CD4-positive, CD25-positive, alpha-beta regulatory T cell (primary cell): ENCODE measurements around the gene PKD2. TPM values are rescaled to one million over a fixed set of nuclear protein-coding genes. Genes with fewer than 3 reads are reported as not detected.

Source experiments
- ATAC-seq, 2 donors: fragments of 150-1000 bp; cut with Tn5 transposase; one replicate each; pipeline ENCODE4 v1.10.0; 2021; ENCODE audit warnings: low read depth in 2 of 2, moderate number of reproducible peaks in 2 of 2, moderate library complexity in 1 of 2
- DNase-seq, 3 donors: peaks; one replicate each; pipeline versions ENCODE4 v3.0.0 to v3.0.0-alpha.2; 2012 to 2022; ENCODE audit warnings: mixed read lengths in 1 of 3
- H3K27ac ChIP-seq: one replicate; pipeline ENCODE4 v1.7.0; 2013; ENCODE audit warnings: mild to moderate bottlenecking, low read length; ENCODE audit not compliant: insufficient read depth, poor library complexity, severe bottlenecking
- H3K27me3 ChIP-seq: one replicate; pipeline ENCODE4 v1.7.0; 2013; ENCODE audit warnings: low read length; ENCODE audit not compliant: control insufficient read depth, insufficient read depth
- H3K36me3 ChIP-seq: one replicate; pipeline ENCODE4 v1.7.0; 2013; ENCODE audit warnings: mild to moderate bottlenecking, low read length, moderate library complexity; ENCODE audit not compliant: control insufficient read depth, insufficient read depth
- H3K4me1 ChIP-seq: 2 replicates; pipeline ENCODE4 v1.7.0; 2013; ENCODE audit warnings: mild to moderate bottlenecking, low read length; ENCODE audit not compliant: insufficient read depth, control insufficient read depth, poor library complexity, severe bottlenecking
- H3K4me3 ChIP-seq: one replicate; pipeline ENCODE4 v1.7.0; 2013; ENCODE audit warnings: low read depth, mild to moderate bottlenecking, low read length, moderate library complexity
- H3K9me3 ChIP-seq, 2 experiments: 1 replicate in 1 of 2; 2 replicates in 1 of 2; pipeline ENCODE4 v1.7.0; 2013; ENCODE audit warnings: low read length in 2 of 2, mild to moderate bottlenecking in 1 of 2, moderate library complexity in 1 of 2; ENCODE audit not compliant: control insufficient read depth in 2 of 2
- H3K27ac Mint-ChIP-seq, 3 donors: one replicate each; pipeline ENCODE4 v1.8.0; 2020 to 2022; ENCODE audit warnings: mild to moderate bottlenecking in 3 of 3, mixed read lengths in 3 of 3, moderate library complexity in 2 of 3
- H3K27me3 Mint-ChIP-seq: one replicate; pipeline ENCODE4 v1.8.0; 2022; ENCODE audit warnings: mild to moderate bottlenecking, mixed read lengths
- H3K36me3 Mint-ChIP-seq: one replicate; pipeline ENCODE4 v1.8.0; 2020; ENCODE audit warnings: mixed read lengths
- H3K4me1 Mint-ChIP-seq, 4 donors: one replicate each; pipeline ENCODE4 v1.8.0; 2020 to 2022; ENCODE audit warnings: mixed read lengths in 4 of 4, mild to moderate bottlenecking in 1 of 4
- H3K4me3 Mint-ChIP-seq, 4 donors: one replicate each; pipeline ENCODE4 v1.8.0; 2020 to 2022; ENCODE audit warnings: mild to moderate bottlenecking in 4 of 4, mixed read lengths in 4 of 4, moderate library complexity in 3 of 4
- H3K9me3 Mint-ChIP-seq, 7 donors: one replicate each; pipeline ENCODE4 v1.8.0; 2020 to 2022; ENCODE audit warnings: mixed read lengths in 7 of 7, mild to moderate bottlenecking in 3 of 7, moderate library complexity in 2 of 7
- polyA plus RNA-seq, 4 donors: library from polyadenylated mRNA; unstranded; fragments of 300-500 nt; fragmentation: Illumina TruSeq; gene quantifications; one replicate each; pipeline ENCODE4 v1.2.3, GENCODE V29; 2021
- total RNA-seq: library from RNA; stranded (reverse); gene quantifications from one replicate; pipeline ENCODE4 v1.2.3, GENCODE V29; 2022

PKD2 gene
- total and polyA plus RNA-seq, 5 donors from 2014 or later = 2.0 to 17.3 (median 5.4) TPM

GRCh38 chr4:88043001-88043400, 35.6 kb downstream of the PKD2 start:
- H3K9me3 Mint-ChIP-seq = no peaks in the 10 kb centered on the region

DNA sequence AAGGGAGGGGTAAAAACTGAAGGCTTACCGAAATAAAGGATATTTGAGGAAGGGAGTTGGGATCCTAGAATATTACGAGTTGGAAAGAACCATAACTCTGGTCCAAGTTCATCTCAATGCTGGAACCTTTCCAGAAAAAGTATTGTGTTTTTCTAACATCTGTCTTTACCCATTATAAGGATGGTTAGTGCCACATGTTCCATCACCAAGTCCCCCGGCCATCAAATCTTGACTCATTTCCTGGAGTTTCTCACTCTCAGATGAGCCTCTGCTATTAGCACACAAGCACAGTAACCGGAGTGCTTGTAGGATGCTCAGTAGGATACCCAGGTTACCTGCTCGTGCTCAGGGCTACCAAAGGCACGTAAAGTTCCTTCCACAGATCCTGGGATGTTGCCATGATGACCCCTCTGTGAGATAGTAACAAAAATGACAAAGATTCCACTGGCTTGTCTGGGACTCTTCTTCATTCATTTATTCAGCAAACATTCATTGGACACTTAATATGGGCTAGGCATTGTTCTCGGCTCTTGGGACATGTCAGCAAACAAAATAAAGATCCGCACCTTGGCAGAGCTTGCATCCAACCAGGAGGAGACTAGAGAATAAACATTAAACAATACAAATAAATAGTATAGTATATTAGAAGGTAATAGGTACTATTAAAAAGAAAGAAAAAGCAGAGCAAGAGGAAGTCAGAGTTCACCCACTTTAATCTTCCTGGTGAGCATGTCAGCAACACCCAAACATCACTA, 36.3 kb downstream of the PKD2 start:
- no peak overlapping the region for H3K27ac ChIP-seq
- no peaks in the 10 kb centered on the region for H3K9me3 ChIP-seq
- H3K27me3 Mint-ChIP-seq = no peaks in the 10 kb centered on the region
- H3K9me3 Mint-ChIP-seq = no peaks in the 10 kb centered on the region
- peaks cover 2 to 13% (median 8%) of the 10 kb centered on the region in 4 donors for H3K4me1 Mint-ChIP-seq
- no peak overlapping the region for H3K4me3 Mint-ChIP-seq
- DNase-seq (no peak), ATAC-seq (no peak)
- peaks cover 40% of the 10 kb centered on the region for H3K36me3 ChIP-seq
- H3K4me1 ChIP-seq = no peaks in the 10 kb centered on the region
- no peaks in the 10 kb centered on the region for H3K27me3 ChIP-seq
- H3K36me3 Mint-ChIP-seq = peaks cover 37% of the 10 kb centered on the region
- H3K27ac Mint-ChIP-seq = no peak overlapping the region
- H3K4me3 ChIP-seq = no peak overlapping the region

More at GRCh38 chr4:88043001-88043400, 35.6 kb downstream of the PKD2 start:
- Histone ChIP-seq H3K4me3 (no peak overlapping the region), H3K4me1 (no peaks in the 10 kb centered on the region), H3K9me3 (no peaks in the 10 kb centered on the region), H3K27me3 (no peaks in the 10 kb centered on the region), H3K27ac (no peak overlapping the region), H3K36me3 (peaks cover 48% of the 10 kb centered on the region)
- Mint-ChIP-seq H3K36me3 (peaks cover 41% of the 10 kb centered on the region), H3K4me1 (peaks cover 2 to 12% (median 5%) of the 10 kb centered on the region in 4 donors), H3K4me3 (no peak overlapping the region), H3K27me3 (no peaks in the 10 kb centered on the region), H3K27ac (no peak overlapping the region)
- ATAC-seq = no peak
- no peak for DNase-seq

DNA sequence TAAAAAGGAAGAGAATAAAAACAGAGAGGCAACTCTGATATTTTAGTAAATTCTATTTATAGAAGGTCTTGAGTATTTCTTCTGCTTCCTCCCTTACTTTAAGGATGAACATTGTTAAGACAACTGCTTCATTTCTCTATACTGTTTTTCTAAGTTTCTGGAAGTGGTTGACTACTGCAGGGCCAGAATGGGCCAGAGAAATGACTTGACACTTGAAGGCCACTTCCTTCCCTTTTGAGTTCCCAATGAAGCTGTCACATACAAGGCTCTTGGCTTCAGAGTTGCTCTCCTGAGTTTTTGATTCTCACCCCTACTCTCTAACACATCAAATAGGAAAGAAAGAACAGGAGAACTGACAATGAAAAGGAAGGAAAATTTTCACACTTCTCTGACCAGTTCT, 37.6 kb downstream of the PKD2 start:
- H3K4me1 ChIP-seq = no peaks in the 10 kb centered on the region
- Mint-ChIP-seq H3K36me3 (peaks cover 32% of the 10 kb centered on the region), H3K27me3 (no peaks in the 10 kb centered on the region), H3K9me3 (no peaks in the 10 kb centered on the region), H3K27ac (no peak overlapping the region), H3K4me1 (peaks cover 2 to 13% (median 8%) of the 10 kb centered on the region in 4 donors), H3K4me3 (no peak overlapping the region)
- H3K9me3 ChIP-seq = no peaks in the 10 kb centered on the region
- ATAC-seq = no peak
- no peak overlapping the region for H3K4me3 ChIP-seq
- peaks cover 30% of the 10 kb centered on the region for H3K36me3 ChIP-seq
- H3K27me3 ChIP-seq = no peaks in the 10 kb centered on the region
- H3K27ac ChIP-seq = no peak overlapping the region
- no peak for DNase-seq

DNA sequence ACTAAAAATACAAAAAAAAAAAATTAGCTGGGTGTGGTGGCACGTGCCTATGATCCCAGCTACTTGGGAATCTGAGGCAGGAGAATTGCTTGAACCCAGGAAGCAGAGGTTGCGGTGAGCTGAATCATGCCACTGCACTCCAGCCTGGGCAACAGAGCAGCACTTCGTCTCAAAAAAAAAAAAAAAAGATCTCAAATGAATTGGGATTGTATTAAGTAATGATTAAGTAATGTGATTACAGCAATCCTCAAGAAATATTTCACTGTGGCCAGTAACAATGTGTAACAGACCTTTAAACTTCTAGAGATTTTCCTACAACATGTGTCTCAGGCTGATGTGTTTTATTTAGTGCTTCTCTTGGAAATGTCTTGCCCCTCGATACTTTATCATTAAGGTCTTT, 46.8 kb downstream of the PKD2 start:
- no peaks in the 10 kb centered on the region for H3K27me3 ChIP-seq
- Mint-ChIP-seq H3K9me3 (no peaks in the 10 kb centered on the region), H3K36me3 (peaks cover 23% of the 10 kb centered on the region), H3K4me1 (peaks cover 0 to 2% (median under 1%) of the 10 kb centered on the region in 4 donors), H3K27ac (no peak overlapping the region), H3K27me3 (no peaks in the 10 kb centered on the region), H3K4me3 (no peak overlapping the region)
- no peaks in the 10 kb centered on the region for H3K4me1 ChIP-seq
- H3K36me3 ChIP-seq = peaks cover 17% of the 10 kb centered on the region
- H3K27ac ChIP-seq = no peak overlapping the region
- no peak overlapping the region for H3K4me3 ChIP-seq
- no peaks in the 10 kb centered on the region for H3K9me3 ChIP-seq
- DNase-seq (no peak), ATAC-seq (no peak)

DNA sequence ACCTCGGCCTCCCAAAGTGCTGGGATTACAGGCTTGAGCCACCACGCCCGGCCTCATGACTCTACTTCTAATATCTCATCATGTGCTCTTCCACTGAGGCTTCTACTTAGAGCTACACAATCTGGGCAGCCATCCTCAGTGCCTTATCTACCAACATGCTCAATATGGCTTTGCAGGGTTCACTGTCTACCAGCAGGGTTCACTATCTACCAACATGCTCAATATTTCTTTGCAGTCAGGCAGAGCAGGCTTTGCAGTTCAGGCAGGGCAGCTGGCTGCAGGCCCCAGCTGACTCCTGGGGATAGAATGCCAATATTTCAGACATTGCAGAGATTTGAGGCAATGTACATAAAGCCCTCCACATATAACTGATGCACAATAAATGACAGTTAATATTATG, 47.5 kb downstream of the PKD2 start:
- Mint-ChIP-seq H3K9me3 (no peaks in the 10 kb centered on the region), H3K36me3 (peaks cover 23% of the 10 kb centered on the region), H3K27ac (no peak overlapping the region), H3K4me3 (no peak overlapping the region), H3K27me3 (no peaks in the 10 kb centered on the region), H3K4me1 (peaks cover 0 to 2% (median under 1%) of the 10 kb centered on the region in 4 donors)
- ATAC-seq = no peak
- Histone ChIP-seq H3K27ac (no peak overlapping the region), H3K4me1 (no peaks in the 10 kb centered on the region), H3K27me3 (no peaks in the 10 kb centered on the region), H3K36me3 (peaks cover 20% of the 10 kb centered on the region), H3K4me3 (no peak overlapping the region), H3K9me3 (no peaks in the 10 kb centered on the region)
- DNase-seq = peak in 1 of 3 donors; percentile 26

DNA sequence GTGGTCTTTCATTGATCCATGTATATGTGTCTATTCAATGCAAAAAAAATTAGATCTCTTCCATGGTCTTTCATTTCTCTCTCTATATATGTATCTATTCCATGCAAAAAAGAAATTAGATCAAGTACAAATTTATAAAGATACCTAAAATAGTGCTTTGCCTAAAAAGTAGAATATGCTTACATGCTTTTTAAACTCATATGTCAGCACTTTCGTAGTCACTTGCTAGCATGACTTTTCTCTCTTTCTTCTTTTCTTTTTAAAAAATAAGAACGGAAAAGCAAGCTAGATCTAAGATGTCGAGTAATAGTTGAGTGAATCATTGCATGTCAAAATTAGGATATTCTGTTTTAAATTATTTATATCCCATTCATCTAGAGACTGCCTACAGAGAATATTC, 50.9 kb downstream of the PKD2 start:
- DNase-seq (no peak), ATAC-seq (no peak)
- no peak overlapping the region for H3K4me3 ChIP-seq
- no peaks in the 10 kb centered on the region for H3K4me1 ChIP-seq
- Mint-ChIP-seq H3K27ac (no peak overlapping the region), H3K27me3 (no peaks in the 10 kb centered on the region), H3K4me1 (peaks cover 0 to 1% (median 0%) of the 10 kb centered on the region in 4 donors), H3K4me3 (no peak overlapping the region), H3K9me3 (no peaks in the 10 kb centered on the region), H3K36me3 (peaks cover 20% of the 10 kb centered on the region)
- H3K9me3 ChIP-seq = no peaks in the 10 kb centered on the region
- H3K36me3 ChIP-seq = peaks cover 14% of the 10 kb centered on the region
- H3K27ac ChIP-seq = no peak overlapping the region
- no peaks in the 10 kb centered on the region for H3K27me3 ChIP-seq

- H3K36me3 ChIP-seq = peaks cover 25% of the 10 kb centered on the region
- ATAC-seq = no peak
- no peak overlapping the region for H3K4me3 ChIP-seq
- Mint-ChIP-seq H3K27ac (no peak overlapping the region), H3K4me3 (no peak overlapping the region), H3K36me3 (peaks cover 31% of the 10 kb centered on the region), H3K4me1 (peaks cover 0 to 1% (median 0%) of the 10 kb centered on the region in 4 donors), H3K27me3 (no peaks in the 10 kb centered on the region), H3K9me3 (no peaks in the 10 kb centered on the region)
- no peaks in the 10 kb centered on the region for H3K4me1 ChIP-seq
- H3K9me3 ChIP-seq = no peaks in the 10 kb centered on the region
- H3K27me3 ChIP-seq = no peaks in the 10 kb centered on the region
- no peak overlapping the region for H3K27ac ChIP-seq
- no peak for DNase-seq
Measured at GRCh38 chr4:88059766-88060165, 52.3 kb downstream of the PKD2 start.

- DNase-seq (no peak), ATAC-seq (no peak)
- Histone ChIP-seq H3K9me3 (no peaks in the 10 kb centered on the region), H3K27me3 (no peaks in the 10 kb centered on the region), H3K27ac (no peak overlapping the region), H3K4me1 (no peaks in the 10 kb centered on the region), H3K36me3 (peaks cover 28% of the 10 kb centered on the region), H3K4me3 (no peak overlapping the region)
- Mint-ChIP-seq H3K9me3 (no peaks in the 10 kb centered on the region), H3K4me1 (no peaks in the 10 kb centered on the region), H3K27me3 (no peaks in the 10 kb centered on the region), H3K27ac (no peak overlapping the region), H3K36me3 (peaks cover 36% of the 10 kb centered on the region), H3K4me3 (no peak overlapping the region)
Measured at GRCh38 chr4:88060431-88060830, 53.0 kb downstream of the PKD2 start.
